ENCODE data around the gene ERVK3-1. TPM values are rescaled to one million over a fixed set of nuclear protein-coding genes. Genes with fewer than 3 reads are reported as not detected.

Gene ERVK3-1
- polyA plus RNA-seq, 1 experiment: 34.3 TPM

DNA sequence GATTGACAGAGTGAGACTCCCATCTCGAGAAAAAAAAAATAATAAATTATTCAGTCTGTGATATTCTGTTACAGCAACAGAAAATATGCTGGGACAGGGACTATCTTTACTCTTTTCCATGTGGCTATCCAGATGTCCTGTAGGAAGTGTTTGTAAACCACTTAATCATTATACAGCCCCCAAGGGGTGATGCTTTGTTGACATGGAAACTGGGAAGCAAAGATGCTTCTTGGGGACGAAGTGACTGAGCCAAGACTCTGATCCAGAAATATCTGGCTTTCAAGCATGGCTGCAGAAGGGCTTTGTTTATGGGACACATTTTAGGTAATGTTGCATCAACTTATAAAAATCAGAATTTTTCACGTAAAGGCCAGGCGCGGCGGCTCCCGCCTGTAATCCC is 21.0 kb upstream of the ERVK3-1 start:
- Histone ChIP-seq H3K36me3 (ENCODE audit: control insufficient read depth, insufficient read depth, low read length) (peaks cover 22% of the 10 kb centered on the region), H3K4me3 (ENCODE audit: low read depth, low read length) (no peak overlapping the region), H3K27me3 (ENCODE audit: control insufficient read depth, insufficient read depth, low read length) (no peaks in the 10 kb centered on the region)
- ChIA-PET POLR2A (no interaction called here), CTCF (no interaction called here)
- no peak for TF ChIP-seq CTCF (IDR thresholded peaks at IDR 0.05; ENCODE audit: insufficient read depth, low read depth, low read length)
- no peak for DNase-seq (ENCODE audit: low read depth)

GRCh38 chr19:58291943-58292342 is 13.2 kb upstream of the ERVK3-1 start:
- ChIA-PET CTCF (no interaction called here), POLR2A (no interaction called here)
- H3K4me3 ChIP-seq (ENCODE audit: low read depth, low read length): no peak overlapping the region
- H3K27me3 ChIP-seq (ENCODE audit: control insufficient read depth, insufficient read depth, low read length): no peaks in the 10 kb centered on the region
- DNase-seq (ENCODE audit: low read depth): no peak
- H3K36me3 ChIP-seq (ENCODE audit: control insufficient read depth, insufficient read depth, low read length): peaks cover 38% of the 10 kb centered on the region
- no peak for TF ChIP-seq CTCF (IDR thresholded peaks at IDR 0.05; ENCODE audit: insufficient read depth, low read depth, low read length)

DNA sequence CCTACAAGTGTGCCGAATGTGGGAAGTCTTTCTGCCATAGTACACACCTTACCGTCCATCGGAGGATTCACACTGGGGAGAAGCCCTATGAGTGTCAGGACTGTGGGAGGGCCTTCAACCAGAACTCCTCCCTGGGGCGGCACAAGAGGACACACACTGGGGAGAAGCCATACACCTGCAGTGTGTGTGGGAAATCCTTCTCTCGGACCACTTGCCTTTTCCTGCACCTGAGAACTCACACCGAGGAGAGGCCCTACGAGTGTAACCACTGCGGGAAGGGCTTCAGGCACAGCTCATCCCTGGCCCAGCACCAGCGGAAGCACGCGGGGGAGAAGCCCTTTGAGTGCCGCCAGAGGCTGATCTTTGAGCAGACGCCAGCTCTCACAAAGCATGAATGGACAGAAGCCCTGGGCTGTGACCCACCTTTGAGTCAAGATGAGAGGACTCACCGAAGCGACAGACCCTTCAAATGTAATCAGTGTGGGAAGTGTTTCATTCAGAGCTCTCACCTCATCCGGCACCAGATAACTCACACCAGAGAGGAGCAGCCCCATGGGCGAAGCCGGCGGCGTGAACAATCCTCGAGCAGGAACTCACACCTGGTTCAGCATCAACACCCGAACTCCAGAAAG is 10.3 kb upstream of the ERVK3-1 start:
- no peaks in the 10 kb centered on the region for H3K27me3 ChIP-seq (ENCODE audit: control insufficient read depth, insufficient read depth, low read length)
- no peak for DNase-seq (ENCODE audit: low read depth)
- TF ChIP-seq CTCF (IDR thresholded peaks at IDR 0.05; ENCODE audit: insufficient read depth, low read depth, low read length): no peak
- ChIA-PET POLR2A (no interaction called here), CTCF (interaction anchor here (0.6 kb wide), 1 partner anchor 76 kb away, joined by 3 read pairs; no protein-coding TSS in a partner anchor)
- peaks cover 30% of the 10 kb centered on the region for H3K36me3 ChIP-seq (ENCODE audit: control insufficient read depth, insufficient read depth, low read length)
- no peak overlapping the region for H3K4me3 ChIP-seq (ENCODE audit: low read depth, low read length)

DNA sequence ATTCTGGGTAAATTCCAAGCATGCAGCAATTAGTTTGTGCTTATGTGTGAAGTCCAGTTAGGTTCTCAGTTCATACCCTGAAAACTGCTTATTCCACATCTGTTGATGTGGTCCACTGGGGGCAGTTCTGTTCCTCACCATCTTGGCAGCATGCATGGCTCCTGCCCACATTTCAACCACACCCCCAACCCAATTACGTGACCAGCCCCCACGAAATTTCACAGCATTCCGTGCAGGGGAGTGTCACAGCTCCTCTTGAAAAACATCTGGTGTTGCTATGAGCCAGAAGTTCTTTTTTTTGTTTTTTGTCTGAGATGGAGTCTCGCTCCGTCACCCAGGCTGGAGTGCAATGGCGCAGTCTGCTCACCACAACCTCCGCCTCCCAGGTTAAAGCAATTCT is 9.1 kb upstream of the ERVK3-1 start:
- Histone ChIP-seq H3K36me3 (ENCODE audit: control insufficient read depth, insufficient read depth, low read length) (peaks cover 32% of the 10 kb centered on the region), H3K4me3 (ENCODE audit: low read depth, low read length) (no peak overlapping the region), H3K27me3 (ENCODE audit: control insufficient read depth, insufficient read depth, low read length) (no peaks in the 10 kb centered on the region)
- no peak for DNase-seq (ENCODE audit: low read depth)
- ChIA-PET POLR2A (no interaction called here), CTCF (interaction anchor here (1.6 kb wide), 1 partner anchor 11 kb away, joined by 5 read pairs; no protein-coding TSS in a partner anchor)
- no peak for TF ChIP-seq CTCF (IDR thresholded peaks at IDR 0.05; ENCODE audit: insufficient read depth, low read depth, low read length)

- no peak for TF ChIP-seq CTCF (IDR thresholded peaks at IDR 0.05; ENCODE audit: insufficient read depth, low read depth, low read length)
- no peak overlapping the region for H3K4me3 ChIP-seq (ENCODE audit: low read depth, low read length)
- H3K27me3 ChIP-seq (ENCODE audit: control insufficient read depth, insufficient read depth, low read length): no peaks in the 10 kb centered on the region
- POLR2A ChIA-PET: no interaction called here
- CTCF ChIA-PET: interaction anchor here (1.1 to 1.4 kb wide), 2 partner anchors 20 to 219 kb away, joined by 3 read pairs; partner anchors contain the start of gene ZBTB45
- peaks cover 10% of the 10 kb centered on the region for H3K36me3 ChIP-seq (ENCODE audit: control insufficient read depth, insufficient read depth, low read length)
- no peak for DNase-seq (ENCODE audit: low read depth)
These were observed 4.6 kb upstream of the ERVK3-1 start for GRCh38 chr19:58300620-58301019.
